HG02588 (cell line): Measurements from ENCODE around the gene ARID5A.
"Not testable (repeated sequence)": the region's sequence is repeated elsewhere in the genome, so short reads cannot be mapped to it uniquely, and the experiment has no call there.

Source experiments
- ATAC-seq: cut with Tn5 transposase; IDR thresholded peaks from one replicate; pipeline ENCODE4 v1.9.1; 2021; ENCODE audit warnings: mild to moderate bottlenecking, moderate library complexity; ENCODE audit not compliant: unreplicated experiment

Gene ARID5A

GRCh38 chr2:96536445-96537065 is at the start of gene ARID5A:
Gene ARID5A (plus strand): TSS chr2:96536752. CDS start chr2:96536827, 75 bp downstream.
- ATAC-seq: peak; percentile 56

- ATAC-seq: no peak
Observed at GRCh38 chr2:96489261-96489660, 47.3 kb upstream of the ARID5A start.

- ATAC-seq: no peak
Observed at GRCh38 chr2:96489663-96490062, 46.9 kb upstream of the ARID5A start.

GRCh38 chr2:96491860-96492497 is 44.6 kb upstream of the ARID5A start:
- no peak for ATAC-seq

GRCh38 chr2:96493072-96493471 is 43.5 kb upstream of the ARID5A start:
- no peak for ATAC-seq

GRCh38 chr2:96494188-96494587 is 42.4 kb upstream of the ARID5A start:
- ATAC-seq: no peak

- no peak for ATAC-seq
Observed at GRCh38 chr2:96495982-96496629, 40.4 kb upstream of the ARID5A start.

- no peak for ATAC-seq
Observed at GRCh38 chr2:96498021-96498431, 38.5 kb upstream of the ARID5A start.

- not testable (repeated sequence) for ATAC-seq
Observed at GRCh38 chr2:96498611-96499010, 37.9 kb upstream of the ARID5A start.

GRCh38 chr2:96499061-96499960 is 37.2 kb upstream of the ARID5A start:
- no peak for ATAC-seq

GRCh38 chr2:96500385-96501066 is 36.0 kb upstream of the ARID5A start:
- no peak for ATAC-seq

GRCh38 chr2:96501471-96501874 is 35.1 kb upstream of the ARID5A start:
- ATAC-seq: no peak

- ATAC-seq: no peak
Observed at GRCh38 chr2:96501886-96502810, 34.4 kb upstream of the ARID5A start.

GRCh38 chr2:96502891-96503636 is 33.5 kb upstream of the ARID5A start:
- ATAC-seq: no peak

GRCh38 chr2:96503637-96504243 is 32.8 kb upstream of the ARID5A start:
- no peak for ATAC-seq

GRCh38 chr2:96505231-96505889 is 31.2 kb upstream of the ARID5A start, which contains the start of gene NEURL3:
Gene NEURL3 (minus strand): TSS chr2:96505357. CDS start chr2:96505286, 71 bp downstream.
- ATAC-seq: no peak

- no peak for ATAC-seq
Observed at GRCh38 chr2:96506016-96506906, 30.3 kb upstream of the ARID5A start.
